MM.1S (cell line): ENCODE data around the gene FBRS.
A peak's percentile ranks its signal among the peaks of the same experiment; 100 is the strongest.
"Not testable (repeated sequence)": the region's sequence is repeated elsewhere in the genome, so short reads cannot be mapped to it uniquely, and the experiment has no call there.

Experiments used
- DNase-seq: peaks from one replicate; pipeline ENCODE4 v3.0.0-alpha.2; 2015
- H2AFZ ChIP-seq: fragments of 300-600 bp; sonication (generic); 2 replicates; pipeline ENCODE4 v1.6.0; 2016; ENCODE audit warnings: antibody characterized with exemption, low read length
- H3F3A ChIP-seq: fragments of 300-600 bp; sonication (generic); 2 replicates; pipeline ENCODE4 v1.6.1; 2016; ENCODE audit warnings: mild to moderate bottlenecking, antibody characterized with exemption, low read length, moderate library complexity, mixed read lengths; ENCODE audit not compliant: insufficient read depth
- H3K27ac ChIP-seq: fragments of 300-600 bp; sonication (generic); 2 replicates; pipeline ENCODE4 v1.5.1; 2016; ENCODE audit warnings: mild to moderate bottlenecking, low read length
- H3K27me3 ChIP-seq: fragments of 300-600 bp; sonication (generic); replicated peaks from 2 replicates; pipeline ENCODE4 v1.6.0; 2016; ENCODE audit warnings: low read length; ENCODE audit not compliant: insufficient read depth
- H3K36me3 ChIP-seq: fragments of 300-600 bp; sonication (generic); replicated peaks from 2 replicates; pipeline ENCODE4 v1.6.1; 2016; ENCODE audit warnings: mild to moderate bottlenecking, low read length, mixed read lengths; ENCODE audit not compliant: insufficient read depth
- H3K4me1 ChIP-seq: fragments of 300-600 bp; sonication (generic); 2 replicates; pipeline ENCODE4 v1.6.1; 2016; ENCODE audit warnings: low read length, mixed read lengths
- H3K4me2 ChIP-seq: fragments of 300-600 bp; sonication (generic); 2 replicates; pipeline ENCODE4 v1.6.0; 2016; ENCODE audit warnings: low read depth, low read length
- H3K4me3 ChIP-seq: fragments of 300-600 bp; sonication (generic); 2 replicates; pipeline ENCODE4 v1.5.1; 2016; ENCODE audit warnings: low read length, mixed read lengths
- H3K79me2 ChIP-seq: fragments of 300-600 bp; sonication (generic); 2 replicates; pipeline ENCODE4 v1.6.1; 2016; ENCODE audit warnings: mixed run types, low read length, mixed read lengths
- H3K9ac ChIP-seq: fragments of 300-600 bp; sonication (generic); 2 replicates; pipeline ENCODE4 v1.6.1; 2016; ENCODE audit warnings: low read length, mixed read lengths
- H3K9me2 ChIP-seq: fragments of 300-600 bp; sonication (generic); replicated peaks from 2 replicates; pipeline ENCODE4 v1.6.1; 2016; ENCODE audit warnings: mild to moderate bottlenecking, low read length, mixed read lengths; ENCODE audit not compliant: insufficient read depth
- H3K9me3 ChIP-seq: fragments of 300-600 bp; sonication (generic); replicated peaks from 2 replicates; pipeline ENCODE4 v1.6.1; 2016; ENCODE audit warnings: mild to moderate bottlenecking, low read length, mixed read lengths; ENCODE audit not compliant: insufficient read depth
- H4K20me1 ChIP-seq: fragments of 300-600 bp; sonication (generic); 2 replicates; pipeline ENCODE4 v1.6.1; 2016; ENCODE audit warnings: mild to moderate bottlenecking, low read length, moderate library complexity, mixed read lengths; ENCODE audit not compliant: insufficient read depth
- EZH2 ChIP-seq: fragments of 300-600 bp; sonication (generic); optimal IDR thresholded peaks from 2 replicates; pipeline ENCODE3; 2017; ENCODE audit warnings: low read depth, mild to moderate bottlenecking, antibody characterized with exemption, low read length, mixed read lengths
- EZH2phosphoT487 ChIP-seq: fragments of 300-600 bp; sonication (generic); IDR thresholded peaks from 2 replicates; pipeline ENCODE4 v1.6.1; 2018; ENCODE audit warnings: antibody characterized with exemption, low read length
- TF ChIP-seq, protein P1 (sequence below): fragments of 300-600 bp; sonication (generic); IDR thresholded peaks from 2 replicates; pipeline ENCODE4 v1.5.1; 2016; ENCODE audit warnings: antibody characterized with exemption, low read length, mixed read lengths

The FBRS gene

DNA sequence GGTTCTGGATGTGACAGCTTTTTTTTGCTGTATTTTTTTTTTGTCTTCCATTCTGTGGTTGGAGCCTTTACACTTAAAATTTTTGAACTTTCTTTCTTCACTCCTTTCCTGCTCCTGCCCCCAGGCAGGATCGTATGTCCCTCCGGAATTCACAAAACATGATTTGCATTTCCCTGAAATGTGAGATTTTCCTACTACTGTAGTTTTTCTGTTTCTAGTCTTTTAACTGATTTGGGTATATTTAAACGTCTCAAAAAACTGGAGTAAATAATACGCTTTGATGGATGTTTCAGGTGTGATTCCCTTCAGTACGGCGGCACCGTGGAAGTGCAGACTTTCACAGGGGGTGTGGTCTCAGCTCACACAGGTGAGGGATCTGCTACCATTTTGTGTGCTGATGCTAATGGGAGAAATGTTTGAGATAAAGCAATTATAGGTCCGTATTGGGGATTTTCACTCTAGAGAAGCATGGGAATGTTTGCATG is 41.4 kb downstream of the FBRS start:
- H3K9me3 ChIP-seq, result no peaks in the 10 kb centered on the region
- no peaks in the 10 kb centered on the region for H3K9me2 ChIP-seq
- H3K79me2 ChIP-seq, result peaks cover 50% of the 10 kb centered on the region
- no peaks in the 10 kb centered on the region for H3K27me3 ChIP-seq
- H3K27ac ChIP-seq, result peak overlapping the region; percentile 99; the same call in 1 of the 2 replicates
- H4K20me1 ChIP-seq, result peaks cover 10% of the 10 kb centered on the region
- peaks cover 23% of the 10 kb centered on the region for H3K36me3 ChIP-seq
- no peak for DNase-seq
- no peak for TF ChIP-seq EZH2phosphoT487
- TF ChIP-seq, protein P1, sequence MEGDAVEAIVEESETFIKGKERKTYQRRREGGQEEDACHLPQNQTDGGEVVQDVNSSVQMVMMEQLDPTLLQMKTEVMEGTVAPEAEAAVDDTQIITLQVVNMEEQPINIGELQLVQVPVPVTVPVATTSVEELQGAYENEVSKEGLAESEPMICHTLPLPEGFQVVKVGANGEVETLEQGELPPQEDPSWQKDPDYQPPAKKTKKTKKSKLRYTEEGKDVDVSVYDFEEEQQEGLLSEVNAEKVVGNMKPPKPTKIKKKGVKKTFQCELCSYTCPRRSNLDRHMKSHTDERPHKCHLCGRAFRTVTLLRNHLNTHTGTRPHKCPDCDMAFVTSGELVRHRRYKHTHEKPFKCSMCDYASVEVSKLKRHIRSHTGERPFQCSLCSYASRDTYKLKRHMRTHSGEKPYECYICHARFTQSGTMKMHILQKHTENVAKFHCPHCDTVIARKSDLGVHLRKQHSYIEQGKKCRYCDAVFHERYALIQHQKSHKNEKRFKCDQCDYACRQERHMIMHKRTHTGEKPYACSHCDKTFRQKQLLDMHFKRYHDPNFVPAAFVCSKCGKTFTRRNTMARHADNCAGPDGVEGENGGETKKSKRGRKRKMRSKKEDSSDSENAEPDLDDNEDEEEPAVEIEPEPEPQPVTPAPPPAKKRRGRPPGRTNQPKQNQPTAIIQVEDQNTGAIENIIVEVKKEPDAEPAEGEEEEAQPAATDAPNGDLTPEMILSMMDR, result no peak
- TF ChIP-seq EZH2, result no peak
- peak overlapping the region; percentile 92 for H3K4me2 ChIP-seq
- H3K4me1 ChIP-seq, result peaks cover 14% of the 10 kb centered on the region
- peak overlapping the region; percentile 97 for H3K4me3 ChIP-seq
- no peak overlapping the region for H2AFZ ChIP-seq
- peak overlapping the region; percentile 100; the same call in 1 of the 2 replicates for H3K9ac ChIP-seq
- H3F3A ChIP-seq, result peaks cover 11% of the 10 kb centered on the region; the same call in 1 of the 2 replicates

DNA sequence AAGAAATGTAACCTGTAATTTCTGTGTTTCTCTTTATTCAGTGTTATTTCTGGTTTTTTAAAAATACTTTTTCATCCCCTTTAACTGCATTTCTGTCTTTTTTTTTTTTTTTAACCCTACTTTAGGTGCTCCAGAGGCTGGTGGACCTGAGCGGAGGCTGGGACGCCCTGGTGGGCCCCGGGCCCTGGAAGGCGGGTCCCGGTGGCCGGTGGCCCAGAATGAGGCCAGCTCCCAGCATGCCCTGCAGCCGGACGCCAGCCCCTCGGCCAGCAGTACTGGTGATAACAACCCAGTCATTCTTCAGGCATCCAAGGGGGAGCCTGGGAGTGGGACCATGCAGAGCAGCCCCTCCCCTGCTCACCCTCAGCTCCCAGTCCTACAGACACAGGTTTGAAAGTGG is 42.3 kb downstream of the FBRS start:
- H3K27ac ChIP-seq, result no peak overlapping the region
- H3K4me1 ChIP-seq, result peaks cover 14% of the 10 kb centered on the region
- peaks cover 23% of the 10 kb centered on the region for H3K36me3 ChIP-seq
- no peak for TF ChIP-seq EZH2
- TF ChIP-seq, protein P1, result no peak
- no peak for TF ChIP-seq EZH2phosphoT487
- no peaks in the 10 kb centered on the region for H3K27me3 ChIP-seq
- H3K9ac ChIP-seq, result no peak overlapping the region
- DNase-seq, result no peak
- H3K4me3 ChIP-seq, result no peak overlapping the region
- H3K4me2 ChIP-seq, result no peak overlapping the region
- H4K20me1 ChIP-seq, result peaks cover 10% of the 10 kb centered on the region
- no peaks in the 10 kb centered on the region for H3K9me2 ChIP-seq
- peaks cover 11% of the 10 kb centered on the region; the same call in 1 of the 2 replicates for H3F3A ChIP-seq
- no peak overlapping the region for H2AFZ ChIP-seq
- peaks cover 50% of the 10 kb centered on the region for H3K79me2 ChIP-seq
- H3K9me3 ChIP-seq, result no peaks in the 10 kb centered on the region

DNA sequence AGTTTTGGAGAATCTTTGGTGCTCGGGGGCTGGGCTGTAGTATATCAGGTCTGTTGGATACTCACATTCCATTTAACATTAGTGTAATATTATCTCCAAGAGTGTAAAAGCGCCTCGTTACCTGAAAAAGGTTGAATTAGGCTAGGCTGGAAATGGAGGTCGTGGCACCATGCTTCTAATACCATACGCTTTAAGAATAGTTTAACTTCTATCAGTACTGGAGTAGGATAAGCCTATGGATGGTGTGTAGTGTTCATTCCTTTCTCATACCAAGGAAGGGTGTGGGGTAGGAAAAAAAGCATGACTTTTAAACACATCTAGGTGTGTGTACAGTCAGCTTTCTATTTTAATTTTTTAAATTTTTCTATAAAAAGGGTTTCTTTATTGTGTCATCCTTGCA is 42.7 kb downstream of the FBRS start:
- H3K36me3 ChIP-seq, result peaks cover 23% of the 10 kb centered on the region
- peaks cover 52% of the 10 kb centered on the region for H3K79me2 ChIP-seq
- TF ChIP-seq EZH2 (no peak), EZH2phosphoT487 (no peak)
- TF ChIP-seq, protein P1, result no peak
- H3K9ac ChIP-seq, result no peak overlapping the region
- peaks cover 10% of the 10 kb centered on the region for H4K20me1 ChIP-seq
- H3K27ac ChIP-seq, result no peak overlapping the region
- no peaks in the 10 kb centered on the region for H3K9me3 ChIP-seq
- H3K4me1 ChIP-seq, result peaks cover 14% of the 10 kb centered on the region
- H2AFZ ChIP-seq, result no peak overlapping the region
- no peak for DNase-seq
- no peak overlapping the region for H3K4me3 ChIP-seq
- H3K9me2 ChIP-seq, result no peaks in the 10 kb centered on the region
- no peaks in the 10 kb centered on the region for H3K27me3 ChIP-seq
- peaks cover 11% of the 10 kb centered on the region; the same call in 1 of the 2 replicates for H3F3A ChIP-seq
- no peak overlapping the region for H3K4me2 ChIP-seq

DNA sequence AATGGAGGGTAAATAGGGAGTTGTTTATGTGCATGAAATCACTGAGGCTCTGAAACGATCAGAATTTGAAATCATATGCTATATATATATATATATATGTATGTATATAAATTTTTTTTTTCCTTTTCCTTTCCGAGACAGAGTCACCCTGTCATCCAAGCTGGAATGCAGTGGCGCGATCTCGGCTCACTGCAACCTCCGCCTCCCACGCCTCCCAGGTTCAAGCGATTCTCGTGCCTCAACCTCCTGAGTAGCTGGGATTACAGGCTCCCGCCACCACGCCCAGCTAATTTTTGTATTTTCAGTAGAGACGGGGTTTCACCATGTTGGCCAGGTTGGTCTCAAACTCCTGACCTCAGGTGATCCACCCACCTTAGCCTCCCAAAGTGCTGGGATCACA is 44.8 kb downstream of the FBRS start:
- H2AFZ ChIP-seq, H3K27me3 ChIP-seq, H3K4me3 ChIP-seq, H3K27ac ChIP-seq, H3K9me2 ChIP-seq, H3K9me3 ChIP-seq, H3K4me1 ChIP-seq, DNase-seq, H3K4me2 ChIP-seq, H3K9ac ChIP-seq: not testable (repeated sequence)
- Histone ChIP-seq H3F3A (peaks cover 11% of the 10 kb centered on the region; the same call in 1 of the 2 replicates), H3K79me2 (peaks cover 71% of the 10 kb centered on the region), H4K20me1 (peaks cover 10% of the 10 kb centered on the region), H3K36me3 (peaks cover 35% of the 10 kb centered on the region)
